NCI-H187 treated with DMSO at 0.1 percent for 48 hours (cell line): ENCODE results near the gene CTH.
"Not testable (repeated sequence)": the region's sequence is repeated elsewhere in the genome, so short reads cannot be mapped to it uniquely, and the experiment has no call there.

Source experiments
- DNase-seq: peaks from one replicate; lab custom pipeline; 2025; lab: John Stamatoyannopoulos, UW

Gene CTH

GRCh38 chr1:70410604-70411359, at the start of gene CTH:
CTH (plus strand) TSS chr1:70411268; CDS start chr1:70411416, 148 bp downstream.
- DNase-seq, result peak; percentile 83

- DNase-seq, result no peak
Measured at GRCh38 chr1:70361727-70362398, 49.2 kb upstream of the CTH start.

GRCh38 chr1:70364439-70364838, 46.6 kb upstream of the CTH start:
- no peak for DNase-seq

GRCh38 chr1:70366425-70366952, 44.6 kb upstream of the CTH start:
- DNase-seq, result not testable (repeated sequence)

- not testable (repeated sequence) for DNase-seq
Measured at GRCh38 chr1:70366997-70367396, 44.1 kb upstream of the CTH start.

- DNase-seq, result not testable (repeated sequence)
Measured at GRCh38 chr1:70367397-70367796, 43.7 kb upstream of the CTH start.

GRCh38 chr1:70371586-70371985, 39.5 kb upstream of the CTH start:
- not testable (repeated sequence) for DNase-seq

- no peak for DNase-seq
Measured at GRCh38 chr1:70372426-70372825, 38.6 kb upstream of the CTH start.

- not testable (repeated sequence) for DNase-seq
Measured at GRCh38 chr1:70373580-70373979, 37.5 kb upstream of the CTH start.

- DNase-seq, result no peak
Measured at GRCh38 chr1:70376196-70376595, 34.9 kb upstream of the CTH start.

- no peak for DNase-seq
Measured at GRCh38 chr1:70382682-70383081, 28.4 kb upstream of the CTH start.

- no peak for DNase-seq
Measured at GRCh38 chr1:70383483-70383882, 27.6 kb upstream of the CTH start.

- no peak for DNase-seq
Measured at GRCh38 chr1:70384542-70384941, 26.5 kb upstream of the CTH start.

- no peak for DNase-seq
Measured at GRCh38 chr1:70385477-70385876, 25.6 kb upstream of the CTH start.

- DNase-seq, result no peak
Measured at GRCh38 chr1:70386121-70386520, 24.9 kb upstream of the CTH start.

- no peak for DNase-seq
Measured at GRCh38 chr1:70387507-70387906, 23.6 kb upstream of the CTH start.

- no peak for DNase-seq
Measured at GRCh38 chr1:70392626-70393025, 18.4 kb upstream of the CTH start.

GRCh38 chr1:70396607-70397006, 14.5 kb upstream of the CTH start:
- no peak for DNase-seq

GRCh38 chr1:70397013-70397412, 14.1 kb upstream of the CTH start:
- DNase-seq, result no peak

- DNase-seq, result no peak
Measured at GRCh38 chr1:70400335-70400734, 10.7 kb upstream of the CTH start.

- DNase-seq, result no peak
Measured at GRCh38 chr1:70401974-70402373, 9.1 kb upstream of the CTH start.

GRCh38 chr1:70403759-70404158, 7.3 kb upstream of the CTH start:
- no peak for DNase-seq

GRCh38 chr1:70405780-70406416, 5.2 kb upstream of the CTH start:
- DNase-seq, result no peak
